B cell (primary cell): ENCODE measurements around the gene GRID2.

ENCODE experiments used
- CTCF ChIP-seq: fragments of 200-600 bp; IDR thresholded peaks from one replicate; pipeline ENCODE4 v1.8.0; 2022; ENCODE audit warnings: antibody characterized with exemption, mild to moderate bottlenecking
- EZH2 ChIP-seq: IDR thresholded peaks from 2 replicates; pipeline ENCODE4 v1.6.1; 2012; ENCODE audit warnings: borderline replicate concordance, low read depth, mild to moderate bottlenecking, moderate library complexity, low read length; ENCODE audit not compliant: insufficient read depth, poor library complexity, severe bottlenecking

- TF ChIP-seq CTCF (no peak), EZH2 (no peak)
These were observed 1439.3 kb downstream of the GRID2 start for GRCh38 chr4:93743022-93743421.
